Skeletal muscle tissue (tissue), 4 donors: ENCODE data around the gene CYLD. TPM values are rescaled to one million over a fixed set of nuclear protein-coding genes. Genes with fewer than 3 reads are reported as not detected.
A peak's percentile ranks its signal among the peaks of the same experiment; 100 is the strongest.

ENCODE experiments used
- H3K27ac ChIP-seq: one replicate; pipeline ENCODE4 v1.7.0; 2013; ENCODE audit warnings: mild to moderate bottlenecking, low read depth, low read length, inconsistent platforms
- H3K27me3 ChIP-seq, 3 donors: one replicate each; pipeline ENCODE4 v1.7.0; 2013; ENCODE audit warnings: low read length in 3 of 3; ENCODE audit not compliant: control insufficient read depth in 3 of 3, insufficient read depth in 3 of 3
- H3K36me3 ChIP-seq, 3 donors: one replicate each; pipeline ENCODE4 v1.7.0; 2013; ENCODE audit warnings: low read length in 3 of 3; ENCODE audit not compliant: control insufficient read depth in 3 of 3, insufficient read depth in 3 of 3
- H3K4me1 ChIP-seq, 3 donors: one replicate each; pipeline ENCODE4 v1.7.0; 2013; ENCODE audit warnings: low read length in 3 of 3, mild to moderate bottlenecking in 3 of 3; ENCODE audit not compliant: control insufficient read depth in 3 of 3, insufficient read depth in 3 of 3
- H3K4me3 ChIP-seq, 3 donors: one replicate each; pipeline ENCODE4 v1.7.0; 2013; ENCODE audit warnings: low read length in 3 of 3
- H3K9ac ChIP-seq, 3 donors: one replicate each; pipeline ENCODE4 v1.7.0; 2013; ENCODE audit warnings: low read length in 3 of 3, mild to moderate bottlenecking in 3 of 3, moderate library complexity in 2 of 3, low read depth in 1 of 3
- H3K9me3 ChIP-seq, 3 donors: one replicate each; pipeline ENCODE4 v1.7.0; 2013; ENCODE audit warnings: low read length in 3 of 3; ENCODE audit not compliant: control insufficient read depth in 3 of 3
- total RNA-seq: library from RNA; depleted of rRNA; stranded (reverse); fragments of >200 nt; gene quantifications from one replicate; pipeline ENCODE4 v1.2.3, GENCODE V29; 2014
- donor health status: Osteomylitis.

The CYLD gene
- total RNA-seq, 1 donor from 2014 or later = 32.4 TPM

DNA sequence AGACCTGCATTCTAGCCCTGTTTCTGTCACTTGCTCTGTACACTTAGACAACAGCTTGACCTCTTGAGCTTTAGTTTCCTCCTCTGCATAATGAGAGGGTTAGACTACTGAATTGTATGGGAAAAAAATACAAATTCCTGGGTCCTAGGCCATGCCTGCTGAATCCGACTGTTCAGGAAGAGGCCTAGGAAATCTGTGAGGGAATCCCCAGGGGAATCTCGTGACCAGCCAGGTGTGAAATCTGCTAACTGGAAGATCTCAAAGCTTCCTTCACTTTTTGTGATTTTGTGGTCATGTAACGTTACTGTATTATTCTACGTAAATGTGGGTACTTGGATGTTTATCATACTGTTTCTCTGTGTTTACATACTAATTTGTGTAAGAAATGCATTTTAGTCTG is 58.2 kb downstream of the CYLD start:
- no peak overlapping the region for H3K4me3 ChIP-seq
- peaks cover 19 to 22% (median 21%) of the 10 kb centered on the region in 3 donors for H3K36me3 ChIP-seq
- H3K27me3 ChIP-seq = no peaks in the 10 kb centered on the region
- no peaks in the 10 kb centered on the region for H3K9me3 ChIP-seq
- peaks cover 0 to 8% (median 4%) of the 10 kb centered on the region in 3 donors for H3K4me1 ChIP-seq
- H3K9ac ChIP-seq = no peak overlapping the region
- no peak overlapping the region for H3K27ac ChIP-seq

DNA sequence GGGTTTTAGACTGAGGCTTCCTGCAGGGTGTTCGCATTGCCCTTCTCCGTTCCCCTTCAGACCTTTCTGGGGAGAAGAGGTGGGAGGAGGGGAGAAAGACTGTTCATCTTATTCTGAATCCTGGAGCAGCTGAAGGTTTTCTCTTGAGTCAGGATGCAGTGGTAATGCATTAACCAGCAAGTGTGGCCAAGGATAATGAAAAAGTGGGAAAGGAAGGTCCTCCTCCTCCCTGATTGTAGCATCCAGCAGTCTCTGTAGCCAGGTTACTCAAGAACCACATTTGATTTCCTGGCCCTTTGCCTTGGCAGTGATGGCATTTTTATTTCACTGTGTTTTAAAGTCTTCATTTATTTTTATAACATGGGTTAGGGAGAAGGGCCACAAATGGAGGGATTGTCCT is 59.1 kb downstream of the CYLD start:
- peaks cover 6 to 11% (median 8%) of the 10 kb centered on the region in 3 donors for H3K4me1 ChIP-seq
- no peak overlapping the region for H3K4me3 ChIP-seq
- no peak overlapping the region for H3K27ac ChIP-seq
- H3K36me3 ChIP-seq = peaks cover 11 to 14% (median 13%) of the 10 kb centered on the region in 3 donors
- no peak overlapping the region for H3K9ac ChIP-seq
- H3K9me3 ChIP-seq = no peaks in the 10 kb centered on the region
- H3K27me3 ChIP-seq = no peaks in the 10 kb centered on the region

- H3K27me3 ChIP-seq = no peaks in the 10 kb centered on the region
- no peak overlapping the region for H3K4me3 ChIP-seq
- H3K36me3 ChIP-seq = peaks cover 6 to 9% (median 8%) of the 10 kb centered on the region in 3 donors
- H3K27ac ChIP-seq = no peak overlapping the region
- H3K9me3 ChIP-seq = no peaks in the 10 kb centered on the region
- H3K4me1 ChIP-seq = peaks cover 13 to 19% (median 17%) of the 10 kb centered on the region in 3 donors
- H3K9ac ChIP-seq = no peak overlapping the region
These were observed 60.1 kb downstream of the CYLD start for GRCh38 chr16:50802000-50802399.

- Histone ChIP-seq H3K27me3 (no peaks in the 10 kb centered on the region), H3K4me3 (no peak overlapping the region), H3K9me3 (no peaks in the 10 kb centered on the region), H3K27ac (no peak overlapping the region), H3K36me3 (peaks cover 4 to 5% (median 4%) of the 10 kb centered on the region in 3 donors), H3K4me1 (peaks cover 13 to 19% (median 17%) of the 10 kb centered on the region in 3 donors), H3K9ac (no peak overlapping the region)
These were observed 61.1 kb downstream of the CYLD start for GRCh38 chr16:50802961-50803360.

GRCh38 chr16:50804290-50804907 is 62.5 kb downstream of the CYLD start:
- no peak overlapping the region for H3K27ac ChIP-seq
- no peaks in the 10 kb centered on the region for H3K27me3 ChIP-seq
- no peaks in the 10 kb centered on the region for H3K36me3 ChIP-seq
- H3K9me3 ChIP-seq = no peaks in the 10 kb centered on the region
- no peak overlapping the region for H3K4me3 ChIP-seq
- no peak overlapping the region for H3K9ac ChIP-seq
- peaks cover 13 to 19% (median 17%) of the 10 kb centered on the region in 3 donors for H3K4me1 ChIP-seq

- H3K4me1 ChIP-seq = peaks cover 13 to 19% (median 17%) of the 10 kb centered on the region in 3 donors
- peak overlapping the region; percentile 37 for H3K27ac ChIP-seq
- H3K9ac ChIP-seq = peak overlapping the region; percentile 36 to 76 (median 63)
These were observed 64.5 kb downstream of the CYLD start for GRCh38 chr16:50806099-50807062.

DNA sequence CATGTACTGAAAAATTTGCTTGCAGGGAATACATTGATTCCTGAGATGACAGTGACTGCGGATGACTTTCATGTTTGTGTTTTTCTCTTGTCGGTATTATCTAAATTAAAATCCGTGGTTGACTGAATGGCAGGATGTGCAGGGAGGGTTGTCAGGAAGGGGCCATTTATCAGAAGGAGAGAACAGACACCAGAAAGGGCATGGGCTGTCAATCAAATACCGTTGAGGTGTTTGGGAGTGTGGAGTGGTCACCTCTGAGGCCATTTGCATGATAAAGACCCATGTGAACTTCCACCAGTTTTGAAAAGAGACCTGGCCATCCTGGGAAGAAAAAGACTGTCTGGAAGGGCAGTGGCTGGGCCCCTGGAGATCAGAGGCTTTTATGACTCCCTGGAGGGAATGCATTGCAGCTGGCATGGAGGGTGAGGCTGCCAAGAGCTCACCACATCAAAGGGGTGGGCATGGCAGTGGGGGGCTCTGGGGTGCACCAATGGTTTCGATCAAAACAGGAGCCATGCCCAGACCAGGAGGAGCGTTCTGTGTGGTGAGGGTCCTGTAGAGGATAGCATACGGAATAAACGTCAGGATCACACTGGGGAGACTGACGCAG is 67.1 kb downstream of the CYLD start:
- H3K36me3 ChIP-seq = no peaks in the 10 kb centered on the region
- peaks cover 13 to 19% (median 17%) of the 10 kb centered on the region in 3 donors for H3K4me1 ChIP-seq
- H3K9me3 ChIP-seq = no peaks in the 10 kb centered on the region
- H3K9ac ChIP-seq = no peak overlapping the region
- no peak overlapping the region for H3K27ac ChIP-seq
- H3K4me3 ChIP-seq = no peak overlapping the region
- H3K27me3 ChIP-seq = no peaks in the 10 kb centered on the region

More at GRCh38 chr16:50806099-50807062, 64.5 kb downstream of the CYLD start:
- Histone ChIP-seq H3K27me3 (no peaks in the 10 kb centered on the region), H3K36me3 (no peaks in the 10 kb centered on the region), H3K4me3 (peak overlapping the region; percentile 63 to 74 (median 73)), H3K9me3 (no peaks in the 10 kb centered on the region)

- Histone ChIP-seq H3K27ac (no peak overlapping the region), H3K27me3 (no peaks in the 10 kb centered on the region), H3K36me3 (no peaks in the 10 kb centered on the region), H3K9ac (no peak overlapping the region), H3K9me3 (no peaks in the 10 kb centered on the region), H3K4me1 (peaks cover 13 to 16% (median 14%) of the 10 kb centered on the region in 3 donors), H3K4me3 (no peak overlapping the region)
These were observed 67.7 kb downstream of the CYLD start for GRCh38 chr16:50809561-50809960.

DNA sequence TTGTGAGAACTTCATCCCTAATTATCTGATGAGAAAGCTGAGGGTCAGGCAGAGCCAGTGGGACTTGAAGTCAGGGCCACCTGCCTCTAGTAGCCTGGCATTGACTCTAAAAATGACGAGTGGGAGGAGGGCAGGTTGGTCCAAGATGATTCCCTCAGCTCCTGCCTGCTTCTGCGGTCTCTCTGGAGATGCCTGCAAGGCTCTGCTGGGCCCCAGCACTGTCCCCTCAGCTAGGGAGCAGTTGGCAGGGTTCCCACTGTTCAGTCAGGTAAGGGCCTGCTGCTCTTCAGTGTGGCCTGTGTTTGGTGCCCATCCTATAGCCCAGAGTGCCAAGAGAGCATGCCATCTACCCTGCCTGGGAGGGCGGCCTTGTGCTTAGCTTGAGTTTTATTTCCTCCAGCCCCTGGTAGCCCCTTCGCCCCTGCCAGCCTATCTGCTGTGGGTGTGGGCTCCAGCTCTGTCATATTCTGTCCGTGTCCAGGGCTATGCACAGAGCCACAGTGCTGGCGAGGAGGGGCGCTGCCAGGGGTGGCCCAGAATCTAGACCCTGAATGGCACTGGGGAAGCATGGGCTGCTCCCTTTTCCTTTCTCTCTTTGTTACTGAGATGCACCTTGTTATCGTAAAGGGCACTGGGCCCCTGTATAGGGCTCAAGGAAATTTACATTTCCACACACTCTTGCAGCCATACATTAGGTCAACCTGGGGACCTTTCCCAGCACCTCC is 68.5 kb downstream of the CYLD start:
- no peak overlapping the region for H3K9ac ChIP-seq
- H3K27me3 ChIP-seq = no peaks in the 10 kb centered on the region
- H3K27ac ChIP-seq = no peak overlapping the region
- H3K4me1 ChIP-seq = peaks cover 11 to 13% (median 12%) of the 10 kb centered on the region in 3 donors
- H3K9me3 ChIP-seq = no peaks in the 10 kb centered on the region
- no peak overlapping the region for H3K4me3 ChIP-seq
- no peaks in the 10 kb centered on the region for H3K36me3 ChIP-seq
